ENCODE measurements around the gene MRTFB.
A peak's percentile ranks its signal among the peaks of the same experiment; 100 is the strongest.

- TF ChIP-seq CTCF (IDR thresholded peaks at IDR 0.05) (peak in 2 of 3 experiments; percentile 49 to 57), POLR2A (IDR thresholded peaks at IDR 0.05) (no peak)
These were observed 115.1 kb downstream of the MRTFB start for GRCh38 chr16:14186007-14186794.

All from testis (tissue), 2 donors.